ENCODE results near the gene PTPRM. TPM values are rescaled to one million over a fixed set of nuclear protein-coding genes. Genes with fewer than 3 reads are reported as not detected.

The PTPRM gene
- total and polyA plus RNA-seq, 2 experiments from 2014 or later: 1.6 to 5.3 TPM

GRCh38 chr18:8073167-8073566 is 506.1 kb downstream of the PTPRM start (continued):
- TF ChIP-seq, protein P1, sequence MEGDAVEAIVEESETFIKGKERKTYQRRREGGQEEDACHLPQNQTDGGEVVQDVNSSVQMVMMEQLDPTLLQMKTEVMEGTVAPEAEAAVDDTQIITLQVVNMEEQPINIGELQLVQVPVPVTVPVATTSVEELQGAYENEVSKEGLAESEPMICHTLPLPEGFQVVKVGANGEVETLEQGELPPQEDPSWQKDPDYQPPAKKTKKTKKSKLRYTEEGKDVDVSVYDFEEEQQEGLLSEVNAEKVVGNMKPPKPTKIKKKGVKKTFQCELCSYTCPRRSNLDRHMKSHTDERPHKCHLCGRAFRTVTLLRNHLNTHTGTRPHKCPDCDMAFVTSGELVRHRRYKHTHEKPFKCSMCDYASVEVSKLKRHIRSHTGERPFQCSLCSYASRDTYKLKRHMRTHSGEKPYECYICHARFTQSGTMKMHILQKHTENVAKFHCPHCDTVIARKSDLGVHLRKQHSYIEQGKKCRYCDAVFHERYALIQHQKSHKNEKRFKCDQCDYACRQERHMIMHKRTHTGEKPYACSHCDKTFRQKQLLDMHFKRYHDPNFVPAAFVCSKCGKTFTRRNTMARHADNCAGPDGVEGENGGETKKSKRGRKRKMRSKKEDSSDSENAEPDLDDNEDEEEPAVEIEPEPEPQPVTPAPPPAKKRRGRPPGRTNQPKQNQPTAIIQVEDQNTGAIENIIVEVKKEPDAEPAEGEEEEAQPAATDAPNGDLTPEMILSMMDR (conservative IDR thresholded peaks at IDR 0.05; ENCODE audit: low read depth in 2 of 2): no peak
- TF ChIP-seq JUNB (IDR thresholded peaks at IDR 0.05; ENCODE audit: unreplicated experiment) (no peak), REST (IDR thresholded peaks at IDR 0.05; ENCODE audit: unreplicated experiment) (no peak), STAT1 (IDR thresholded peaks at IDR 0.05; ENCODE audit: unreplicated experiment) (no peak), EZH2phosphoT487 (IDR thresholded peaks at IDR 0.05; ENCODE audit: unreplicated experiment) (no peak), CREB1 (CRISPR knock-in tag; IDR thresholded peaks at IDR 0.05; ENCODE audit: low read depth) (no peak), POLR2AphosphoS5 (IDR thresholded peaks at IDR 0.05; ENCODE audit: low read depth) (no peak)

DNA sequence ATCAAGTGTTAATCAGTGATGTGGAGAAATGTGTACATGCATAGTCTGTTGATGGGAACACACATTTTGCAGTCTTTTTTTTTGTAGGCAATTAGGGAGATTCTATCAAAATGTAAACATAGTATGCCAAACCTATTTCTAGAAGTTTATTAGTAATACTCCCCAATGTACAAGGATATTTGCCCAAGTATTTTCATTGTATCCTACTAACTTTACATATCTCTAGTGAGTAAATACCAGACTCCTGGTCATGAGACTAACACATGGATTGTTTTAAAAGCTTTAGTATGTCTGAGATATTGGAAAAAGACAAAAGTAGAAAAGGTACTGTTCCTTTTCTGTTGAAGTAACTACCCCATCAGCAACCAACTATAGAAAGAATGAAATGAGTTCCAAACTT is 513.0 kb downstream of the PTPRM start:
- TF ChIP-seq, protein P1 (conservative IDR thresholded peaks at IDR 0.05; ENCODE audit: low read depth in 2 of 2): no peak
- no peak for TF ChIP-seq JUNB (IDR thresholded peaks at IDR 0.05; ENCODE audit: unreplicated experiment)
- TF ChIP-seq EZH2phosphoT487 (IDR thresholded peaks at IDR 0.05; ENCODE audit: unreplicated experiment): no peak
- no peak for TF ChIP-seq REST (IDR thresholded peaks at IDR 0.05; ENCODE audit: unreplicated experiment)
- Histone ChIP-seq H3F3A (replicated peaks; ENCODE audit: low read depth) (no peaks in the 10 kb centered on the region), H3K27ac (ENCODE audit: low read depth) (no peak overlapping the region), H2AFZ (no peak overlapping the region), H4K20me1 (replicated peaks; ENCODE audit: insufficient read depth) (no peaks in the 10 kb centered on the region), H3K27me3 (ENCODE audit: insufficient read depth) (no peaks in the 10 kb centered on the region), H3K9me2 (ENCODE audit: insufficient read depth) (peaks cover 3% of the 10 kb centered on the region; the same call in 1 of the 2 replicates), H3K4me3 (no peak overlapping the region), H3K36me3 (ENCODE audit: insufficient read depth) (no peaks in the 10 kb centered on the region), H3K4me2 (no peak overlapping the region), H3K79me2 (replicated peaks; ENCODE audit: insufficient read depth) (no peaks in the 10 kb centered on the region), H3K4me1 (ENCODE audit: insufficient read depth) (peaks cover 20% of the 10 kb centered on the region)
- H3K36me3 Mint-ChIP-seq (ENCODE audit: low read depth): no peaks in the 10 kb centered on the region
- peaks cover 3% of the 10 kb centered on the region; the same call in 2 of the 3 replicates for H3K9me3 Mint-ChIP-seq
- peaks cover 11% of the 10 kb centered on the region for H3K27me3 Mint-ChIP-seq (ENCODE audit: insufficient read depth, low read depth, poor library complexity)
- no peak overlapping the region for H3K27ac Mint-ChIP-seq
- no peak for DNase-seq (ENCODE audit: low spot score)
- no peak for ATAC-seq
- no peak overlapping the region for H3K4me3 Mint-ChIP-seq
- peaks cover 34% of the 10 kb centered on the region for H3K4me1 Mint-ChIP-seq
